WERI-Rb-1 (cell line): ENCODE measurements around the gene HNF1A.
"Not testable (repeated sequence)": the region's sequence is repeated elsewhere in the genome, so short reads cannot be mapped to it uniquely, and the experiment has no call there.

Experiments
- DNase-seq: peaks from one replicate; pipeline ENCODE4 v3.0.0-alpha.2; 2020
- H3K27ac ChIP-seq: fragments of 250-450 bp; sonication (Bioruptor Pico); 2 replicates; pipeline ENCODE4 v1.5.1; 2020; ENCODE audit warnings: mild to moderate bottlenecking, moderate library complexity
- H3K27me3 ChIP-seq: fragments of 250-450 bp; sonication (Bioruptor Pico); 2 replicates; pipeline ENCODE4 v1.5.1; 2021; ENCODE audit warnings: mild to moderate bottlenecking, low read depth, moderate library complexity; ENCODE audit not compliant: insufficient read depth, severe bottlenecking
- H3K36me3 ChIP-seq: fragments of 250-450 bp; sonication (Bioruptor Pico); 2 replicates; pipeline ENCODE4 v1.5.1; 2020; ENCODE audit warnings: mild to moderate bottlenecking, moderate library complexity
- H3K4me3 ChIP-seq: 2 replicates; pipeline ENCODE4 v1.5.1; 2011; ENCODE audit warnings: low read depth, mild to moderate bottlenecking, control low read depth, low read length
- H3K9me3 ChIP-seq: fragments of 250-450 bp; sonication (Bioruptor Pico); 2 replicates; pipeline ENCODE4 v1.5.1; 2021; ENCODE audit warnings: mild to moderate bottlenecking, moderate library complexity; ENCODE audit not compliant: severe bottlenecking
- CTCF ChIP-seq: IDR thresholded peaks from 2 replicates; pipeline ENCODE4 v1.5.1; 2011; ENCODE audit warnings: low read depth, mild to moderate bottlenecking, control low read depth, inconsistent platforms, low read length

The HNF1A gene

GRCh38 chr12:120941412-120941811 is 36.9 kb upstream of the HNF1A start:
- Histone ChIP-seq H3K27me3 (no peaks in the 10 kb centered on the region), H3K4me3 (no peak overlapping the region), H3K36me3 (no peaks in the 10 kb centered on the region), H3K9me3 (no peaks in the 10 kb centered on the region), H3K27ac (no peak overlapping the region)
- no peak for TF ChIP-seq CTCF
- no peak for DNase-seq

- H3K4me3 ChIP-seq: no peak overlapping the region
- TF ChIP-seq CTCF: no peak
Observed at GRCh38 chr12:120941846-120942405, 36.4 kb upstream of the HNF1A start.

GRCh38 chr12:120943482-120943881 is 34.9 kb upstream of the HNF1A start:
- Histone ChIP-seq H3K27me3 (no peaks in the 10 kb centered on the region), H3K27ac (no peak overlapping the region), H3K4me3 (no peak overlapping the region), H3K9me3 (no peaks in the 10 kb centered on the region), H3K36me3 (no peaks in the 10 kb centered on the region)
- TF ChIP-seq CTCF: no peak
- DNase-seq: no peak

More at GRCh38 chr12:120941846-120942405, 36.4 kb upstream of the HNF1A start:
- Histone ChIP-seq H3K36me3 (no peaks in the 10 kb centered on the region), H3K9me3 (no peaks in the 10 kb centered on the region), H3K27me3 (no peaks in the 10 kb centered on the region), H3K27ac (no peak overlapping the region)
- no peak for DNase-seq

- no peak overlapping the region for H3K4me3 ChIP-seq
- no peaks in the 10 kb centered on the region for H3K36me3 ChIP-seq
- H3K27ac ChIP-seq: no peak overlapping the region
- TF ChIP-seq CTCF: peak; percentile 72
- H3K27me3 ChIP-seq: no peaks in the 10 kb centered on the region
- DNase-seq: peak; percentile 49
- no peaks in the 10 kb centered on the region for H3K9me3 ChIP-seq
Observed at GRCh38 chr12:120944645-120945217, 33.6 kb upstream of the HNF1A start.

GRCh38 chr12:120945516-120945915 is 32.8 kb upstream of the HNF1A start:
- H3K9me3 ChIP-seq, DNase-seq, H3K27ac ChIP-seq, H3K27me3 ChIP-seq, H3K4me3 ChIP-seq, H3K36me3 ChIP-seq: not testable (repeated sequence)

- not testable (repeated sequence) for H3K27ac ChIP-seq, DNase-seq, H3K36me3 ChIP-seq, H3K9me3 ChIP-seq, H3K27me3 ChIP-seq, H3K4me3 ChIP-seq
Observed at GRCh38 chr12:120950260-120950799, 28.0 kb upstream of the HNF1A start.

GRCh38 chr12:120950807-120951206 is 27.5 kb upstream of the HNF1A start:
- Histone ChIP-seq H3K36me3 (no peaks in the 10 kb centered on the region), H3K27me3 (no peaks in the 10 kb centered on the region), H3K9me3 (no peaks in the 10 kb centered on the region), H3K27ac (no peak overlapping the region), H3K4me3 (no peak overlapping the region)
- TF ChIP-seq CTCF: no peak
- DNase-seq: no peak
